ENCODE measurements around the gene CEMIP. TPM values are rescaled to one million over a fixed set of nuclear protein-coding genes. Genes with fewer than 3 reads are reported as not detected.

The CEMIP gene
- total and polyA plus RNA-seq, 10 of the 15 experiments (the other 5 are each of a cell fraction or from before 2014, with no cell fraction given): 0.01 to 0.44 (median 0.16) TPM; not detected in 6

DNA sequence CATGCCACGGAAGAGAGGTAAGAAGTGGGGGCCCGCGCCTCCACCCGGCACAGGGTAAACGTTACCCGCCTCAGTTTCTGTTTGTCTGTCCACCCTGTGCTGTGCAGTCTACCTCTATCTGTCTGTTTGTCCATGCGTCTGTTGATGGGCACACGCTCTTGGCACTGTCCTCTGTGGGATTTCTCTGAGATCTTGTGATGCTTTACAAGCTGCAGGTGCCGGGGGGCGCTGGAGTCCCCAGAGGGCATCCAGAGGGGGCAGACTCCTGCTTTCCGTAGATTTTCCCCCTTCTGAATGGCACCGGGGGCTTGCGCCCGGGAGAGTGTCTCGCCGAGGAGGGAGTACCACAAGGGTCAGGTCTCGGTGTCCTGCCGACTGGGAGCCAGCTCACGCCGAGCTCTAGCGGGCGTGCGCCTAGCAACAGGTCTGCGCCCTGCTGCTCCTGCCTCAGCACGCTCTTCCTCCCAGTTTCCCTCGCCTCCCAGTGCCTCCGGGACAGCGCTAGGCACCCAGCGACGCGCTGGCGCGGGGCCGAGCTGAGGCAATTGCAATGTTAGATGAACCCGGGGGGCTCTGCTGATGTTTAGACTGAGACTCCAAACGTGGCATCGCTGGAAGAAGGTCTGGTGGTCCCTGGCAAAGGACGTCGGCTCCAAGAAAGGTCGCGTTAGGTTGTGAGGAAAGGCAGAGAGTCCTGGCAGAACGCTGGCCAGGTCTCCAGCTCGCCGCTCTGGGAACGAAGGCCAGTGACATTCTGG is 667 bp downstream of the CEMIP start:
- RAD21 ChIA-PET (ENCODE audit: unreplicated experiment): interaction anchor here (0.6 to 1.9 kb wide), 6 partner anchors 16 to 486 kb away, joined by 3 to 10 read pairs (median 3); no protein-coding TSS in a partner anchor
- DNase-seq (ENCODE audit: low read depth, low spot score) (no peak), ATAC-seq (no peak), FAIRE-seq (no peak)
- BruUV-seq (replicated peaks): no TSS peak
- no peaks in the 10 kb centered on the region for H3K9me3 ChIP-seq (replicated peaks; ENCODE audit: control insufficient read depth, insufficient read depth, low read length)
- H3K9ac ChIP-seq (ENCODE audit: control insufficient read depth, insufficient read depth, low read length): no peak overlapping the region
- no peak overlapping the region for H3K4me3 ChIP-seq
- intact Hi-C loops (cut with micrococcal nuclease; ENCODE audit: unreplicated experiment): no loop called here
- H3K4me1 ChIP-seq (ENCODE audit: control insufficient read depth, insufficient read depth, low read length): no peaks in the 10 kb centered on the region
- peaks cover 18 to 20% of the 10 kb centered on the region in 2 experiments for H3K27me3 ChIP-seq (replicated peaks in 1 of 2; ENCODE audit: control insufficient read depth in 2 of 2, insufficient read depth in 2 of 2, low read length in 1 of 2)
- no peak overlapping the region for H3K4me2 ChIP-seq (ENCODE audit: control insufficient read depth, insufficient read depth)
- no peak overlapping the region for H2AFZ ChIP-seq (ENCODE audit: control insufficient read depth, low read depth, low read length)
- 18% methylated on average over 45 of the region's 45 CpGs for WGBS (ENCODE audit: insufficient coverage, insufficient replicate concordance, low lambda C conversion rate, missing lambda C conversion rate)
- in situ Hi-C loops (cut with MboI): loop anchor here (5.0 to 10.0 kb wide), 2 partner anchors 215 to 323 kb away; no protein-coding TSS in a partner anchor
- POLR2A ChIA-PET: no interaction called here
- TF ChIP-seq PAX5 (IDR thresholded peaks at IDR 0.05; ENCODE audit: borderline replicate concordance, low read depth, low read length) (no peak), NFYB (IDR thresholded peaks at IDR 0.05; ENCODE audit: insufficient read depth, low read depth, low read length) (no peak), RUNX3 (IDR thresholded peaks at IDR 0.05; ENCODE audit: low read length) (no peak), DPF2 (IDR thresholded peaks at IDR 0.05) (no peak)
- TF ChIP-seq, protein P1, sequence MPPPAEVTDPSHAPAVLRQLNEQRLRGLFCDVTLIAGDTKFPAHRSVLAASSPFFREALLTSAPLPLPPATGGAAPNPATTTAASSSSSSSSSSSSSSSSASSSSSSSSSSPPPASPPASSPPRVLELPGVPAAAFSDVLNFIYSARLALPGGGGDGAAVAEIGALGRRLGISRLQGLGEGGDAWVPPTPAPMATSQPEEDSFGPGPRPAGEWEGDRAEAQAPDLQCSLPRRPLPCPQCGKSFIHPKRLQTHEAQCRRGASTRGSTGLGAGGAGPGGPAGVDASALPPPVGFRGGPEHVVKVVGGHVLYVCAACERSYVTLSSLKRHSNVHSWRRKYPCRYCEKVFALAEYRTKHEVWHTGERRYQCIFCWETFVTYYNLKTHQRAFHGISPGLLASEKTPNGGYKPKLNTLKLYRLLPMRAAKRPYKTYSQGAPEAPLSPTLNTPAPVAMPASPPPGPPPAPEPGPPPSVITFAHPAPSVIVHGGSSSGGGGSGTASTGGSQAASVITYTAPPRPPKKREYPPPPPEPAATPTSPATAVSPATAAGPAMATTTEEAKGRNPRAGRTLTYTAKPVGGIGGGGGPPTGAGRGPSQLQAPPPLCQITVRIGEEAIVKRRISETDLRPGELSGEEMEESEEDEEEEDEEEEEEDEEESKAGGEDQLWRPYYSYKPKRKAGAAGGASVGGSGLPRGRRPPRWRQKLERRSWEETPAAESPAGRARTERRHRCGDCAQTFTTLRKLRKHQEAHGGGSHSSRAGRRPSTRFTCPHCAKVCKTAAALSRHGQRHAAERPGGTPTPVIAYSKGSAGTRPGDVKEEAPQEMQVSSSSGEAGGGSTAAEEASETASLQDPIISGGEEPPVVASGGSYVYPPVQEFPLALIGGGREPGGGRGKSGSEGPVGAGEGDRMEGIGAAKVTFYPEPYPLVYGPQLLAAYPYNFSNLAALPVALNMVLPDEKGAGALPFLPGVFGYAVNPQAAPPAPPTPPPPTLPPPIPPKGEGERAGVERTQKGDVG (CRISPR knock-in tag; IDR thresholded peaks at IDR 0.05): no peak
- TF ChIP-seq, protein P2, sequence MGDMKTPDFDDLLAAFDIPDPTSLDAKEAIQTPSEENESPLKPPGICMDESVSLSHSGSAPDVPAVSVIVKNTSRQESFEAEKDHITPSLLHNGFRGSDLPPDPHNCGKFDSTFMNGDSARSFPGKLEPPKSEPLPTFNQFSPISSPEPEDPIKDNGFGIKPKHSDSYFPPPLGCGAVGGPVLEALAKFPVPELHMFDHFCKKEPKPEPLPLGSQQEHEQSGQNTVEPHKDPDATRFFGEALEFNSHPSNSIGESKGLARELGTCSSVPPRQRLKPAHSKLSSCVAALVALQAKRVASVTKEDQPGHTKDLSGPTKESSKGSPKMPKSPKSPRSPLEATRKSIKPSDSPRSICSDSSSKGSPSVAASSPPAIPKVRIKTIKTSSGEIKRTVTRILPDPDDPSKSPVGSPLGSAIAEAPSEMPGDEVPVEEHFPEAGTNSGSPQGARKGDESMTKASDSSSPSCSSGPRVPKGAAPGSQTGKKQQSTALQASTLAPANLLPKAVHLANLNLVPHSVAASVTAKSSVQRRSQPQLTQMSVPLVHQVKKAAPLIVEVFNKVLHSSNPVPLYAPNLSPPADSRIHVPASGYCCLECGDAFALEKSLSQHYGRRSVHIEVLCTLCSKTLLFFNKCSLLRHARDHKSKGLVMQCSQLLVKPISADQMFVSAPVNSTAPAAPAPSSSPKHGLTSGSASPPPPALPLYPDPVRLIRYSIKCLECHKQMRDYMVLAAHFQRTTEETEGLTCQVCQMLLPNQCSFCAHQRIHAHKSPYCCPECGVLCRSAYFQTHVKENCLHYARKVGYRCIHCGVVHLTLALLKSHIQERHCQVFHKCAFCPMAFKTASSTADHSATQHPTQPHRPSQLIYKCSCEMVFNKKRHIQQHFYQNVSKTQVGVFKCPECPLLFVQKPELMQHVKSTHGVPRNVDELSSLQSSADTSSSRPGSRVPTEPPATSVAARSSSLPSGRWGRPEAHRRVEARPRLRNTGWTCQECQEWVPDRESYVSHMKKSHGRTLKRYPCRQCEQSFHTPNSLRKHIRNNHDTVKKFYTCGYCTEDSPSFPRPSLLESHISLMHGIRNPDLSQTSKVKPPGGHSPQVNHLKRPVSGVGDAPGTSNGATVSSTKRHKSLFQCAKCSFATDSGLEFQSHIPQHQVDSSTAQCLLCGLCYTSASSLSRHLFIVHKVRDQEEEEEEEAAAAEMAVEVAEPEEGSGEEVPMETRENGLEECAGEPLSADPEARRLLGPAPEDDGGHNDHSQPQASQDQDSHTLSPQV (IDR thresholded peaks at IDR 0.05): no peak
- TF ChIP-seq, protein P3, sequence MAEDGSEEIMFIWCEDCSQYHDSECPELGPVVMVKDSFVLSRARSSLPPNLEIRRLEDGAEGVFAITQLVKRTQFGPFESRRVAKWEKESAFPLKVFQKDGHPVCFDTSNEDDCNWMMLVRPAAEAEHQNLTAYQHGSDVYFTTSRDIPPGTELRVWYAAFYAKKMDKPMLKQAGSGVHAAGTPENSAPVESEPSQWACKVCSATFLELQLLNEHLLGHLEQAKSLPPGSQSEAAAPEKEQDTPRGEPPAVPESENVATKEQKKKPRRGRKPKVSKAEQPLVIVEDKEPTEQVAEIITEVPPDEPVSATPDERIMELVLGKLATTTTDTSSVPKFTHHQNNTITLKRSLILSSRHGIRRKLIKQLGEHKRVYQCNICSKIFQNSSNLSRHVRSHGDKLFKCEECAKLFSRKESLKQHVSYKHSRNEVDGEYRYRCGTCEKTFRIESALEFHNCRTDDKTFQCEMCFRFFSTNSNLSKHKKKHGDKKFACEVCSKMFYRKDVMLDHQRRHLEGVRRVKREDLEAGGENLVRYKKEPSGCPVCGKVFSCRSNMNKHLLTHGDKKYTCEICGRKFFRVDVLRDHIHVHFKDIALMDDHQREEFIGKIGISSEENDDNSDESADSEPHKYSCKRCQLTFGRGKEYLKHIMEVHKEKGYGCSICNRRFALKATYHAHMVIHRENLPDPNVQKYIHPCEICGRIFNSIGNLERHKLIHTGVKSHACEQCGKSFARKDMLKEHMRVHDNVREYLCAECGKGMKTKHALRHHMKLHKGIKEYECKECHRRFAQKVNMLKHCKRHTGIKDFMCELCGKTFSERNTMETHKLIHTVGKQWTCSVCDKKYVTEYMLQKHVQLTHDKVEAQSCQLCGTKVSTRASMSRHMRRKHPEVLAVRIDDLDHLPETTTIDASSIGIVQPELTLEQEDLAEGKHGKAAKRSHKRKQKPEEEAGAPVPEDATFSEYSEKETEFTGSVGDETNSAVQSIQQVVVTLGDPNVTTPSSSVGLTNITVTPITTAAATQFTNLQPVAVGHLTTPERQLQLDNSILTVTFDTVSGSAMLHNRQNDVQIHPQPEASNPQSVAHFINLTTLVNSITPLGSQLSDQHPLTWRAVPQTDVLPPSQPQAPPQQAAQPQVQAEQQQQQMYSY (CRISPR knock-in tag; IDR thresholded peaks at IDR 0.05): no peak
- H3K27ac ChIP-seq (ENCODE audit: control insufficient read depth, insufficient read depth): no peak overlapping the region
- no peaks in the 10 kb centered on the region for H3K79me2 ChIP-seq (ENCODE audit: control insufficient read depth, insufficient read depth, low read length)
- no peaks in the 10 kb centered on the region for H3K36me3 ChIP-seq (ENCODE audit: control insufficient read depth in 2 of 2, insufficient read depth in 2 of 2, low read length in 1 of 2)
- CTCF ChIA-PET: interaction anchor here (1.0 to 7.4 kb wide), 3 partner anchors 76 to 322 kb away, joined by 3 to 130 read pairs (median 10); no protein-coding TSS in a partner anchor
- SMC1A ChIA-PET (ENCODE audit: uncharacterized antibody, unreplicated experiment): interaction anchor here (0.7 to 0.9 kb wide), 2 partner anchors 190 to 208 kb away, joined by 3 read pairs; no protein-coding TSS in a partner anchor
- H4K20me1 ChIP-seq (ENCODE audit: control insufficient read depth, insufficient read depth): no peaks in the 10 kb centered on the region

Measured in GM12878 (cell line).